PC-9 (cell line): ENCODE data around the gene CLEC4D. TPM values are rescaled to one million over a fixed set of nuclear protein-coding genes. Genes with fewer than 3 reads are reported as not detected.

Experiments
- BruUV-seq: library from RNA; stranded (reverse); fragments of 400-500 nt; replicated peaks from 2 replicates; lab custom pipeline; 2021; lab: Mats Ljungman, UMichigan
- CTCF ChIA-PET: fragments of 300-600 bp; sonication (Branson Sonifier 250); formaldehyde crosslinking; loops from one replicate; lab custom pipeline; 2022; ENCODE audit warnings: antibody characterized with exemption; lab: Charles Lee
- POLR2A ChIA-PET: fragments of 300-600 bp; sonication (Branson Sonifier 250); formaldehyde crosslinking; loops from one replicate; lab custom pipeline; 2022; ENCODE audit warnings: antibody characterized with exemption; ENCODE audit not compliant: unreplicated experiment; lab: Charles Lee
- DNase-seq, 2 experiments: peaks; one replicate each; pipeline versions ENCODE4 v3.0.0 to v3.0.0-alpha.2; 2015 to 2022; ENCODE audit warnings: mixed read lengths in 1 of 2
- H2AFZ ChIP-seq: fragments of 200-600 bp; sonication (generic); 2 replicates; pipeline ENCODE4 v1.8.1; 2017; ENCODE audit warnings: antibody characterized with exemption
- H3F3A ChIP-seq: fragments of 200-600 bp; sonication (generic); 2 replicates; pipeline ENCODE4 v1.8.1; 2017; ENCODE audit warnings: antibody characterized with exemption, mild to moderate bottlenecking, low read depth; ENCODE audit not compliant: insufficient read depth
- H3K27ac ChIP-seq: fragments of 200-600 bp; sonication (generic); 2 replicates; pipeline ENCODE4 v1.6.1; 2016; ENCODE audit warnings: mixed run types
- H3K27me3 ChIP-seq: fragments of 200-600 bp; sonication (generic); 2 replicates; pipeline ENCODE4 v1.6.1; 2016; ENCODE audit warnings: low read depth, mixed run types; ENCODE audit not compliant: insufficient read depth
- H3K36me3 ChIP-seq: fragments of 200-600 bp; sonication (generic); 2 replicates; pipeline ENCODE4 v1.6.1; 2016; ENCODE audit warnings: low read depth, mixed run types
- H3K4me1 ChIP-seq: fragments of 200-600 bp; sonication (generic); replicated peaks from 2 replicates; pipeline ENCODE4 v1.6.1; 2016; ENCODE audit warnings: mixed run types; ENCODE audit not compliant: insufficient read depth
- H3K4me2 ChIP-seq: fragments of 200-600 bp; sonication (generic); 2 replicates; pipeline ENCODE4 v1.6.1; 2017; ENCODE audit warnings: mixed run types
- H3K4me3 ChIP-seq: fragments of 200-600 bp; sonication (generic); 2 replicates; pipeline ENCODE4 v1.6.1; 2016; ENCODE audit warnings: mixed run types
- H3K79me2 ChIP-seq: fragments of 200-600 bp; sonication (generic); 2 replicates; pipeline ENCODE4 v1.6.1; 2017; ENCODE audit warnings: low read depth, mixed run types
- H3K9me2 ChIP-seq: fragments of 200-600 bp; sonication (generic); 2 replicates; pipeline ENCODE4 v1.8.1; 2017; ENCODE audit warnings: mild to moderate bottlenecking; ENCODE audit not compliant: insufficient read depth
- H3K9me3 ChIP-seq: fragments of 200-600 bp; sonication (generic); 2 replicates; pipeline ENCODE4 v1.8.1; 2016; ENCODE audit warnings: low read depth; ENCODE audit not compliant: insufficient read depth
- H4K20me1 ChIP-seq: fragments of 200-600 bp; sonication (generic); 2 replicates; pipeline ENCODE4 v1.8.1; 2017; ENCODE audit not compliant: insufficient read depth
- CTCF ChIP-seq: fragments of 200-600 bp; sonication (generic); conservative IDR thresholded peaks from 2 replicates; pipeline ENCODE4 v1.6.1; 2017; ENCODE audit warnings: mixed run types, antibody characterized with exemption, mild to moderate bottlenecking, moderate library complexity
- EZH2 ChIP-seq: fragments of 200-600 bp; sonication (generic); IDR thresholded peaks from 2 replicates; pipeline ENCODE4 v1.8.0; 2017; ENCODE audit warnings: antibody characterized with exemption, low read depth
- intact Hi-C: fragments of 100-400 bp; cut with micrococcal nuclease; formaldehyde crosslinking; loops from one replicate; pipeline ENCODE4 v1.10.0; 2022; ENCODE audit not compliant: unreplicated experiment
- total RNA-seq: library from RNA; stranded (reverse); gene quantifications from 2 replicates; pipeline ENCODE4 v1.2.3, GENCODE V29; 2021

CLEC4D gene
- total RNA-seq, 1 experiment from 2014 or later, result not detected

- H3K79me2 ChIP-seq, result no peaks in the 10 kb centered on the region
- H3K27ac ChIP-seq, result no peak overlapping the region
- POLR2A ChIA-PET, result interaction anchor here (0.7 kb wide), 1 partner anchor 63 kb away, joined by 5 read pairs; no protein-coding TSS in a partner anchor
- intact Hi-C loops, result no loop called here
- no peak overlapping the region for H3K4me3 ChIP-seq
- no peak overlapping the region for H2AFZ ChIP-seq
- DNase-seq, result no peak
- H3K27me3 ChIP-seq, result peaks cover 7% of the 10 kb centered on the region; the same call in 1 of the 2 replicates
- H3K4me1 ChIP-seq, result no peaks in the 10 kb centered on the region
- no peaks in the 10 kb centered on the region for H3K36me3 ChIP-seq
- H3K9me2 ChIP-seq, result no peaks in the 10 kb centered on the region
- no peak overlapping the region for H3K4me2 ChIP-seq
- H3K9me3 ChIP-seq, result no peaks in the 10 kb centered on the region
- TF ChIP-seq EZH2, result no peak
- no peaks in the 10 kb centered on the region for H3F3A ChIP-seq
- no peaks in the 10 kb centered on the region for H4K20me1 ChIP-seq
- CTCF ChIA-PET, result interaction anchor here (0.5 to 0.6 kb wide), 2 partner anchors 20 to 111 kb away, joined by 3 to 11 read pairs; no protein-coding TSS in a partner anchor
- BruUV-seq, result no TSS peak
These were observed 33.3 kb downstream of the CLEC4D start for GRCh38 chr12:8546591-8546990.

- no peak overlapping the region for H3K27ac ChIP-seq
- CTCF ChIA-PET, result interaction anchor here (0.6 kb wide), 1 partner anchor 960 kb away, joined by 15 read pairs; no protein-coding TSS in a partner anchor
- POLR2A ChIA-PET, result no interaction called here
- H3K9me2 ChIP-seq, result no peaks in the 10 kb centered on the region
- intact Hi-C loops, result no loop called here
- H3K4me2 ChIP-seq, result no peak overlapping the region
- no TSS peak for BruUV-seq
- peaks cover 7% of the 10 kb centered on the region; the same call in 1 of the 2 replicates for H3K27me3 ChIP-seq
- H3K4me3 ChIP-seq, result no peak overlapping the region
- no peaks in the 10 kb centered on the region for H4K20me1 ChIP-seq
- H3K4me1 ChIP-seq, result no peaks in the 10 kb centered on the region
- TF ChIP-seq CTCF (no peak), EZH2 (no peak)
- H3K9me3 ChIP-seq, result no peaks in the 10 kb centered on the region
- no peak overlapping the region for H2AFZ ChIP-seq
- no peaks in the 10 kb centered on the region for H3F3A ChIP-seq
- DNase-seq, result no peak
- H3K36me3 ChIP-seq, result no peaks in the 10 kb centered on the region
- H3K79me2 ChIP-seq, result no peaks in the 10 kb centered on the region
These were observed 34.3 kb downstream of the CLEC4D start for GRCh38 chr12:8547645-8548044.

- DNase-seq, result no peak
- no peaks in the 10 kb centered on the region for H3K9me2 ChIP-seq
- no peak for TF ChIP-seq CTCF
- no peak overlapping the region for H3K27ac ChIP-seq
- H3F3A ChIP-seq, result no peaks in the 10 kb centered on the region
- H3K79me2 ChIP-seq, result no peaks in the 10 kb centered on the region
- no peaks in the 10 kb centered on the region for H4K20me1 ChIP-seq
- no TSS peak for BruUV-seq
- no peak overlapping the region for H2AFZ ChIP-seq
- no peaks in the 10 kb centered on the region for H3K36me3 ChIP-seq
- no peaks in the 10 kb centered on the region for H3K9me3 ChIP-seq
- H3K4me2 ChIP-seq, result no peak overlapping the region
- H3K4me1 ChIP-seq, result no peaks in the 10 kb centered on the region
- intact Hi-C loops, result no loop called here
- H3K27me3 ChIP-seq, result peaks cover 7% of the 10 kb centered on the region; the same call in 1 of the 2 replicates
- ChIA-PET CTCF (no interaction called here), POLR2A (no interaction called here)
- H3K4me3 ChIP-seq, result no peak overlapping the region
These were observed 34.9 kb downstream of the CLEC4D start for GRCh38 chr12:8548192-8548591.

GRCh38 chr12:8549381-8549780, 36.1 kb downstream of the CLEC4D start:
- H3K79me2 ChIP-seq, result no peaks in the 10 kb centered on the region
- no peaks in the 10 kb centered on the region for H3K9me3 ChIP-seq
- H3K36me3 ChIP-seq, result no peaks in the 10 kb centered on the region
- H3K4me3 ChIP-seq, result no peak overlapping the region
- H3K4me2 ChIP-seq, result no peak overlapping the region
- ChIA-PET CTCF (no interaction called here), POLR2A (no interaction called here)
- no peak overlapping the region for H3K27ac ChIP-seq
- no TSS peak for BruUV-seq
- no peak for DNase-seq
- no peak for TF ChIP-seq EZH2
- no peak for TF ChIP-seq CTCF
- intact Hi-C loops, result no loop called here
- no peak overlapping the region for H2AFZ ChIP-seq
- H3K27me3 ChIP-seq, result peaks cover 7% of the 10 kb centered on the region; the same call in 1 of the 2 replicates
- H3F3A ChIP-seq, result no peaks in the 10 kb centered on the region
- no peaks in the 10 kb centered on the region for H3K9me2 ChIP-seq
- no peaks in the 10 kb centered on the region for H3K4me1 ChIP-seq
- H4K20me1 ChIP-seq, result no peaks in the 10 kb centered on the region
